ENCODE data around the gene LUM.

- TF ChIP-seq, protein P1, sequence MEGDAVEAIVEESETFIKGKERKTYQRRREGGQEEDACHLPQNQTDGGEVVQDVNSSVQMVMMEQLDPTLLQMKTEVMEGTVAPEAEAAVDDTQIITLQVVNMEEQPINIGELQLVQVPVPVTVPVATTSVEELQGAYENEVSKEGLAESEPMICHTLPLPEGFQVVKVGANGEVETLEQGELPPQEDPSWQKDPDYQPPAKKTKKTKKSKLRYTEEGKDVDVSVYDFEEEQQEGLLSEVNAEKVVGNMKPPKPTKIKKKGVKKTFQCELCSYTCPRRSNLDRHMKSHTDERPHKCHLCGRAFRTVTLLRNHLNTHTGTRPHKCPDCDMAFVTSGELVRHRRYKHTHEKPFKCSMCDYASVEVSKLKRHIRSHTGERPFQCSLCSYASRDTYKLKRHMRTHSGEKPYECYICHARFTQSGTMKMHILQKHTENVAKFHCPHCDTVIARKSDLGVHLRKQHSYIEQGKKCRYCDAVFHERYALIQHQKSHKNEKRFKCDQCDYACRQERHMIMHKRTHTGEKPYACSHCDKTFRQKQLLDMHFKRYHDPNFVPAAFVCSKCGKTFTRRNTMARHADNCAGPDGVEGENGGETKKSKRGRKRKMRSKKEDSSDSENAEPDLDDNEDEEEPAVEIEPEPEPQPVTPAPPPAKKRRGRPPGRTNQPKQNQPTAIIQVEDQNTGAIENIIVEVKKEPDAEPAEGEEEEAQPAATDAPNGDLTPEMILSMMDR (IDR thresholded peaks at IDR 0.05; ENCODE audit: low read depth, low read length, poor library complexity, severe bottlenecking): no peak
- TF ChIP-seq EZH2phosphoT487 (IDR thresholded peaks at IDR 0.05; ENCODE audit: borderline replicate concordance, low read length): no peak
These were observed 54.8 kb downstream of the LUM start for GRCh38 chr12:91056488-91056887.

Data from DOHH2 (cell line).